GM12865 (cell line): ENCODE data around the gene OR13C2.
"Not testable (repeated sequence)": the region's sequence is repeated elsewhere in the genome, so short reads cannot be mapped to it uniquely, and the experiment has no call there.

Experiments used
- DNase-seq: peaks from one replicate; pipeline ENCODE4 v3.0.0; 2010; ENCODE audit warnings: low read depth
- H3K4me3 ChIP-seq: 2 replicates; pipeline ENCODE4 v1.5.1; 2011; ENCODE audit warnings: mild to moderate bottlenecking, low read depth, low read length, control low read depth
- CTCF ChIP-seq: IDR thresholded peaks from 2 replicates; pipeline ENCODE4 v1.5.1; 2011; ENCODE audit warnings: low read length, control low read depth, low read depth, inconsistent platforms; ENCODE audit not compliant: insufficient read depth; ENCODE audit errors: missing control alignments

Gene OR13C2

GRCh38 chr9:104605527-104605926 lies at the start of gene OR13C2:
TSS of gene OR13C2 (minus strand) at chr9:104605627. CDS start at chr9:104605627, 0 bp downstream.
- H3K4me3 ChIP-seq, DNase-seq: not testable (repeated sequence)

GRCh38 chr9:104635456-104635855 lies 30.0 kb upstream of the OR13C2 start:
- no peak for TF ChIP-seq CTCF
- no peak for DNase-seq
- no peak overlapping the region for H3K4me3 ChIP-seq

GRCh38 chr9:104633976-104634520 lies 28.6 kb upstream of the OR13C2 start:
- DNase-seq: no peak
- TF ChIP-seq CTCF: no peak

GRCh38 chr9:104625964-104626363 lies 20.5 kb upstream of the OR13C2 start:
- DNase-seq, H3K4me3 ChIP-seq: not testable (repeated sequence)

More at GRCh38 chr9:104633976-104634520, 28.6 kb upstream of the OR13C2 start:
- no peak overlapping the region for H3K4me3 ChIP-seq

- no peak within 1 kb of the TSS for H3K4me3 ChIP-seq
- no peak for TF ChIP-seq CTCF
- no peak for DNase-seq
Observed at GRCh38 chr9:104618104-104618503, 12.7 kb upstream of the OR13C2 start, which contains the start of gene OR13C9. TSS of gene OR13C9 (minus strand) at chr9:104618204. CDS start at chr9:104618204, 0 bp downstream.

GRCh38 chr9:104617418-104617817 lies 12.0 kb upstream of the OR13C2 start:
- TF ChIP-seq CTCF: no peak
- no peak overlapping the region for H3K4me3 ChIP-seq
- DNase-seq: no peak

- no peak overlapping the region for H3K4me3 ChIP-seq
- no peak for DNase-seq
- no peak for TF ChIP-seq CTCF
Observed at GRCh38 chr9:104611213-104611612, 5.8 kb upstream of the OR13C2 start.

GRCh38 chr9:104608336-104608735 lies 2.9 kb upstream of the OR13C2 start:
- H3K4me3 ChIP-seq: no peak overlapping the region
- TF ChIP-seq CTCF: no peak
- DNase-seq: no peak
